GM10248 (cell line): ENCODE measurements around the gene SLC4A2.

Source experiments
- CTCF ChIA-PET: fragments of 300-600 bp; sonication (Branson Sonifier 250); formaldehyde crosslinking; extraction: SDS; loops from one replicate; lab custom pipeline; 2021; ENCODE audit warnings: antibody characterized with exemption; lab: Yijun Ruan, JAX
- POLR2A ChIA-PET: fragments of 350-650 bp; sonication (Branson Sonifier 250); formaldehyde crosslinking; extraction: SDS; loops from one replicate; lab custom pipeline; 2020; ENCODE audit warnings: antibody characterized with exemption; lab: Yijun Ruan, JAX
- DNase-seq: peaks from one replicate; pipeline ENCODE4 v3.0.0; 2012; ENCODE audit errors: extremely low spot score
- TF ChIP-seq, protein P1 (sequence below): IDR thresholded peaks from 2 replicates; pipeline ENCODE4 v1.5.1; 2012; ENCODE audit warnings: mild to moderate bottlenecking, low read depth; ENCODE audit errors: extremely low read depth, missing control alignments, control extremely low read depth

SLC4A2 gene

GRCh38 chr7:151094675-151095074 lies 35.3 kb downstream of the SLC4A2 start:
- TF ChIP-seq, protein P1, sequence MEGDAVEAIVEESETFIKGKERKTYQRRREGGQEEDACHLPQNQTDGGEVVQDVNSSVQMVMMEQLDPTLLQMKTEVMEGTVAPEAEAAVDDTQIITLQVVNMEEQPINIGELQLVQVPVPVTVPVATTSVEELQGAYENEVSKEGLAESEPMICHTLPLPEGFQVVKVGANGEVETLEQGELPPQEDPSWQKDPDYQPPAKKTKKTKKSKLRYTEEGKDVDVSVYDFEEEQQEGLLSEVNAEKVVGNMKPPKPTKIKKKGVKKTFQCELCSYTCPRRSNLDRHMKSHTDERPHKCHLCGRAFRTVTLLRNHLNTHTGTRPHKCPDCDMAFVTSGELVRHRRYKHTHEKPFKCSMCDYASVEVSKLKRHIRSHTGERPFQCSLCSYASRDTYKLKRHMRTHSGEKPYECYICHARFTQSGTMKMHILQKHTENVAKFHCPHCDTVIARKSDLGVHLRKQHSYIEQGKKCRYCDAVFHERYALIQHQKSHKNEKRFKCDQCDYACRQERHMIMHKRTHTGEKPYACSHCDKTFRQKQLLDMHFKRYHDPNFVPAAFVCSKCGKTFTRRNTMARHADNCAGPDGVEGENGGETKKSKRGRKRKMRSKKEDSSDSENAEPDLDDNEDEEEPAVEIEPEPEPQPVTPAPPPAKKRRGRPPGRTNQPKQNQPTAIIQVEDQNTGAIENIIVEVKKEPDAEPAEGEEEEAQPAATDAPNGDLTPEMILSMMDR, result no peak
- POLR2A ChIA-PET, result no interaction called here
- no peak for DNase-seq
- CTCF ChIA-PET, result interaction anchor here (1.1 to 12.8 kb wide), 4 partner anchors 9 to 76 kb away, joined by 3 to 149 read pairs (median 7); no protein-coding TSS in a partner anchor

DNA sequence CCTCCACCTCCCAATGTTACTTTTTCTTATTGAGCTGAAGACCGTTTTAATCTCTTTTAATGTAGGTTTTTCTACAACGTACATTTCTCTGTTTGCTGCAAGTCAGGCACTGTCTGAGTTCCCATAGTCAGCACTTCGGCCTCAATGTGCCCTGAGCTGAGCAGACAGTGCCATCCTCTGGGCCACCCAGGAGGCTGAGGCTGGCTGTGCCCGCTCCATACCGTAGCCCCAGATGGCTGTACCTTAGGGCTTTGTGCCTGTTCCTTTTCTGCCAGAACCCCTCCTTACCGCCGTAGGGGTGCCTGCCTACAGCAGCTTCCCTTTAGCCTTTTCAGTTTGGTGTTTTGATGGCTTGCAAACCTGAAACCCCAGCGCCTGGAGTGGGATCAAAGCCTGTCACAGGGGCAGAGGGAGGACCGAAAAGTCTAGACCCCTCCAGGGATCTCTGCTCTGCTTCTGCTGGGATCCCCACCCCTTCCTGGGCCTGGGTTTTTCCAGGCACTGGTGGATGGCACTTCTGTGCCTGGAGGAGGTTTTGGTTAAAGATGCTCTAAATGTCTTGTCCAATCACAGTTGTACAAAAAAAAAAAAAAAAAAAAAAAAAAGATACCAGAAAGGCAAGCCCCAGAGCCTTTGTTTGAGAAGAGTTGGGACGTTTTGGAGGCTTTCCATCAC lies 35.9 kb downstream of the SLC4A2 start:
- CTCF ChIA-PET, result interaction anchor here (1.1 to 12.8 kb wide), 4 partner anchors 9 to 77 kb away, joined by 3 to 149 read pairs (median 7); no protein-coding TSS in a partner anchor

GRCh38 chr7:151095828-151096475 lies 36.6 kb downstream of the SLC4A2 start:
- POLR2A ChIA-PET, result no interaction called here
- CTCF ChIA-PET, result interaction anchor here (1.7 to 12.8 kb wide), 2 partner anchors 12 to 28 kb away, joined by 10 to 149 read pairs; no protein-coding TSS in a partner anchor
- TF ChIP-seq, protein P1, result no peak
- no peak for DNase-seq

More for the DNA sequence above, 35.9 kb downstream of the SLC4A2 start:
- POLR2A ChIA-PET, result no interaction called here
- no peak for DNase-seq
- TF ChIP-seq, protein P1, result no peak

GRCh38 chr7:151099486-151100211 lies 40.3 kb downstream of the SLC4A2 start:
- ChIA-PET POLR2A (no interaction called here), CTCF (interaction anchor here (1.0 kb wide), 1 partner anchor 21 kb away, joined by 3 read pairs; no protein-coding TSS in a partner anchor)
- no peak for DNase-seq
- TF ChIP-seq, protein P1, result no peak

DNA sequence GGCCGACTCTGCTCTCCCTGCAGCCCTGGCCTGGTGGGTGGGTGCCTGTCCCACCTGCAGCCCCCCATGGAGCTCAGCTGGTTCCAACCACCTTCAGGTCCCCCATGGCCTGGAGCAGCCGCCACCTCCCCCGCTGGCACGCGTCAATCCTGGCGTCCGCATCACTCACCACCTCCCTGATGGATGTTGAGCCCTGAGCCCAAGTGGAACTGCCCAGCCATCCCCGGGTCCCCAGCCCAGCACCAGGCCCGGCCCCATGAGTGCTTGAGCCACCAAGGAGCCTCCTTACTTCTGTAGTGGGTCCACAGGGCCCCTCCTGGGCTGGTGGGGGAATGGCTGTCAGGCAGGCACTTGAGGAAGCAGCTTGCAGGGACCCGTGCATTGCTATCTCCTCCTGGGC lies 41.5 kb downstream of the SLC4A2 start:
- no peak for DNase-seq
- ChIA-PET CTCF (interaction anchor here (1.0 kb wide), 1 partner anchor 20 kb away, joined by 3 read pairs; no protein-coding TSS in a partner anchor), POLR2A (no interaction called here)
- TF ChIP-seq, protein P1, result no peak
